Mesothelial cell of epicardium (in vitro differentiated cells): Measurements from ENCODE around the gene PLEKHG5. TPM values are rescaled to one million over a fixed set of nuclear protein-coding genes. Genes with fewer than 3 reads are reported as not detected.
A peak's percentile ranks its signal among the peaks of the same experiment; 100 is the strongest.

Experiments
- DNase-seq, 2 experiments: peaks; one replicate each; pipeline ENCODE4 v3.0.0; 2021; ENCODE audit warnings: low spot score in 2 of 2; ENCODE audit not compliant: unreplicated experiment in 2 of 2
- H3K27ac Mint-ChIP-seq: 2 replicates; pipeline ENCODE4 v1.8.0; 2021; ENCODE audit warnings: mixed read lengths
- H3K27me3 Mint-ChIP-seq: 2 replicates; pipeline ENCODE4 v1.8.0; 2021; ENCODE audit warnings: low read depth, mixed read lengths
- H3K36me3 Mint-ChIP-seq: 2 replicates; pipeline ENCODE4 v1.8.0; 2021; ENCODE audit warnings: mixed read lengths
- H3K4me1 Mint-ChIP-seq: 2 replicates; pipeline ENCODE4 v1.8.0; 2021; ENCODE audit warnings: mixed read lengths
- H3K4me3 Mint-ChIP-seq: 2 replicates; pipeline ENCODE4 v1.8.0; 2021; ENCODE audit warnings: mild to moderate bottlenecking, moderate library complexity, mixed read lengths
- H3K9me3 Mint-ChIP-seq: 2 replicates; pipeline ENCODE4 v1.8.0; 2021; ENCODE audit warnings: mixed read lengths
- total RNA-seq: library from RNA; stranded (reverse); gene quantifications from 3 replicates; pipeline ENCODE4 v1.2.1, GENCODE V29; 2021
- TF ChIP-seq, protein P1 (sequence below): fragments of 200-600 bp; sonication (generic); IDR thresholded peaks from one replicate; pipeline ENCODE4 v1.5.0; 2021; ENCODE audit warnings: antibody characterized with exemption; ENCODE audit not compliant: unreplicated experiment

Gene PLEKHG5
- total RNA-seq, 1 donor from 2014 or later: 51.2 TPM

DNA sequence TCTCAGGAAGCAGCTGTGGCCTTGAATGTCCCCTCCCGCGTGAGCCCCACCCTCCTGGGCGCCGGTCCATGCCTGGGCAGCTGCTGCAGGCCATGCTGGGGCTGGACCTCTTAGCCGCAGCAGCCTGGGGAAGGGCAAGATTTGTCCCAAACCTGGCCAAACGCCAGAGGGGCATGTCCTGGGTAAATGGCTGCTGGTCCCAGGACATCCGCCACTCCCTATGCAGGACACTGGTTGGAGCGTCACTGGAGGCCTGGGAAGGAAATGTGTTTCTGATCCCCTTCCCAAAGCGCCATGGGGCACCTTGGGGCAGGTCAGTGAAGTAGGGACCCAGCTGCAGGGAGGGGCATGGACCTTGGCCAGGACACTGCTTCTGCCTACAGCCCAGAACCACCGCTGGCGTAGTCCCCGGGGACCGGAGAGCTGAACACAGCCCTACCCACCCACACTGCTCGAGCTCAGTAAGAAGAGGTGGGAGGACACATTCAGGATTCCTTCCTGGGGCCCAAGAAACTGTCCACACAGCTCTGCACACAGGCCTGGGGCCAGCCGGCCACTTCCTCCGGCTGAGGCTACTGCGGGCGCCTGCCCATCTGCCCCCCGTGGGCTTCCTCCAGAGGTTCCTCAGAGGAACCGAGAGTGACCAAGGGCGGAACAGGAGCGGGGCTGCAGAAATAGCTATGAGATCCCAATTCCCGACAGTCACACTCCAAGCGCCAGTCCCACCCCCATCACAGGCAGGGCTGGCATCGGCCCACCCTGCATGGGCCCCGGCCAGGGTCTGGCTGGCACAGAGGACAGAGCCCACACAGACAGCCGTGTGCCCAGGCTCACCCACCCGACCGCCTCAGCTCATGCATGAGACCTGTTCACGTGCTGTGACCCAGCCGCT is 10.8 kb upstream of the PLEKHG5 start:
- Mint-ChIP-seq H3K4me1 (peaks cover 19% of the 10 kb centered on the region), H3K27me3 (no peaks in the 10 kb centered on the region), H3K27ac (no peak overlapping the region), H3K4me3 (no peak overlapping the region), H3K9me3 (no peaks in the 10 kb centered on the region), H3K36me3 (no peaks in the 10 kb centered on the region)
- TF ChIP-seq, protein P1, sequence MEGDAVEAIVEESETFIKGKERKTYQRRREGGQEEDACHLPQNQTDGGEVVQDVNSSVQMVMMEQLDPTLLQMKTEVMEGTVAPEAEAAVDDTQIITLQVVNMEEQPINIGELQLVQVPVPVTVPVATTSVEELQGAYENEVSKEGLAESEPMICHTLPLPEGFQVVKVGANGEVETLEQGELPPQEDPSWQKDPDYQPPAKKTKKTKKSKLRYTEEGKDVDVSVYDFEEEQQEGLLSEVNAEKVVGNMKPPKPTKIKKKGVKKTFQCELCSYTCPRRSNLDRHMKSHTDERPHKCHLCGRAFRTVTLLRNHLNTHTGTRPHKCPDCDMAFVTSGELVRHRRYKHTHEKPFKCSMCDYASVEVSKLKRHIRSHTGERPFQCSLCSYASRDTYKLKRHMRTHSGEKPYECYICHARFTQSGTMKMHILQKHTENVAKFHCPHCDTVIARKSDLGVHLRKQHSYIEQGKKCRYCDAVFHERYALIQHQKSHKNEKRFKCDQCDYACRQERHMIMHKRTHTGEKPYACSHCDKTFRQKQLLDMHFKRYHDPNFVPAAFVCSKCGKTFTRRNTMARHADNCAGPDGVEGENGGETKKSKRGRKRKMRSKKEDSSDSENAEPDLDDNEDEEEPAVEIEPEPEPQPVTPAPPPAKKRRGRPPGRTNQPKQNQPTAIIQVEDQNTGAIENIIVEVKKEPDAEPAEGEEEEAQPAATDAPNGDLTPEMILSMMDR: no peak
- no peak for DNase-seq

DNA sequence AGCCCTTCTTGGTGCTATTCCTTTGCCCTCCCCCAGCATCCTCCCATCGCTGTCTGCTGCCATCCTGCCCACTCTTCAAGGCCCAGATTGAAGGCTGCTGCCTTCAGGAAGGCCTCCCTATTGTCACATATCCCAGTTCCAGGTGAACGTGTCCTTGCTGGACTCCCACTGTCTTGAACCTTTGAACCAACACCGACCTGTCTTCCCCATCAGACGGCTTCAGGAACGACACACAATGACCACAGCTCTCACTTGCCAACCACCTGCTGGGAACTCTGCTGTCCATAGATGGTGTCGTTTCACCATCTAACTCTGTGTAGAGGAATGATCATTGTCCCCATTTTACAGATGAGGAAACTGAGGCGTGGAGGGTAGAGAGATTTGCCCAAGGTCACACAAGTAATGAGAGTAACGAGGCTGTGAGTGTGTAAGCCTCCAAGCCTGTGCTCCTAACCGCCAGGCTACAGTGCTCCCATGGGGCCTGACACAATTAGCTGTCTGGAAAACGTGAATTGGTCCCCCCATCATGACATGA is 9.9 kb upstream of the PLEKHG5 start:
- no peaks in the 10 kb centered on the region for H3K27me3 Mint-ChIP-seq
- no peak overlapping the region for H3K4me3 Mint-ChIP-seq

DNA sequence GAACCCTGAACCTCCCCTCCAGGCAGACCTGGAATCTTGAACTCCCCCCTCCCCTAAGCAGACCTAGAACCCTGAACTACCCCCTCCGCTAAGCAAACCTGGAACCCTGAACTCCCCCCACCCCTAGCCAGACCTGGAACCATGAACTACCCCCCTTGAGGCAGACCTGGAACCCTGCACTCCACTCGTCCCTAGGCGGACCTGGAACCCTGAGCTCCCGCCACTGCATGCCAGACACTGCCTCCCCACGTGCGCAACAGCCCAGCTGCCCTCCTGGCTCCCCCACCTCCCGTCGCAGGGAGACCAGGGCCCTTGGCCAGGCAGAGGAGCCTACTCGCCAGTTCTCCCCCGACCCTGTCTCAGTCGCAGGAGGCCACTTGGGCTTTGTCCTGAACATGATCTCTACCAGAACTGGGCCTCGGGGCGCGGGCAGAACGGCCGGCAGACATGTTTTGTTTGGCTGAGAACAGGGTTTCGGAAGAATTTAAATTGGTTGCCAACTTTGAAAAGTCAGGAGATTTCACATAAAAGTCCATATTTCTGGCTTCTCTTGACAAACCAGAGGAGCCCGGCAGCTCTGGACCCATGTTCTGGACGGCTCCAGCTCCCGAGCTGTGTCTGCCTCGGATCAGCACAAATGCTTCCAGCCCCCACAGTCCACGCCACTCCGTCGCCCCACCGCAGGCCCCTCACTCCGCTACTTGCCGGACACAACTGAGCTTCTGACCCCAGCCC is 9.2 kb upstream of the PLEKHG5 start:
- no peak overlapping the region for H3K4me3 Mint-ChIP-seq
- no peaks in the 10 kb centered on the region for H3K9me3 Mint-ChIP-seq
- no peak for DNase-seq
- no peaks in the 10 kb centered on the region for H3K36me3 Mint-ChIP-seq
- H3K4me1 Mint-ChIP-seq: peaks cover 28% of the 10 kb centered on the region
- TF ChIP-seq, protein P1: no peak
- no peaks in the 10 kb centered on the region for H3K27me3 Mint-ChIP-seq
- H3K27ac Mint-ChIP-seq: no peak overlapping the region

More for the DNA sequence above, 9.9 kb upstream of the PLEKHG5 start:
- Mint-ChIP-seq H3K4me1 (peaks cover 22% of the 10 kb centered on the region), H3K9me3 (no peaks in the 10 kb centered on the region), H3K27ac (no peak overlapping the region), H3K36me3 (no peaks in the 10 kb centered on the region)
- no peak for DNase-seq
- TF ChIP-seq, protein P1: no peak

DNA sequence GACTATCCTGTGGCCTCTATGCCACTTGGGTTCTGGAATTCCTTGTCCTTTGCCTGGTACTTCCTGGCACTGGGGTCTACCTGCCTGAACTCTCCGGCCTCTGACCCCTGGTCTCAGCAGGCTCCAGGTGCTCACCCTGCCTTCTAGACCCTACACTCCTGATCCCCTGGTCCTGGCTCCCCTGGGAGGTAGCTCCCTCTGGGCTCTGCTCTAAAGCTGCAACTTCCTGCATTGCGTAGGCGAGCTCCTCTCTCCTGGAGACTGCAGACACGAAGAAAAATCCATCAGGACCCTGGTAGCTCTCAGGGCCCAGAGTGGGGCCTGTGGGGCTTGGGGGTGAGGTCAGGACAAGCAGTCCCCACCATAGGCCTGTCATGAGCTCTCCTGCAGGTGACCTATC is 7.8 kb upstream of the PLEKHG5 start:
- no peak overlapping the region for H3K27ac Mint-ChIP-seq

DNA sequence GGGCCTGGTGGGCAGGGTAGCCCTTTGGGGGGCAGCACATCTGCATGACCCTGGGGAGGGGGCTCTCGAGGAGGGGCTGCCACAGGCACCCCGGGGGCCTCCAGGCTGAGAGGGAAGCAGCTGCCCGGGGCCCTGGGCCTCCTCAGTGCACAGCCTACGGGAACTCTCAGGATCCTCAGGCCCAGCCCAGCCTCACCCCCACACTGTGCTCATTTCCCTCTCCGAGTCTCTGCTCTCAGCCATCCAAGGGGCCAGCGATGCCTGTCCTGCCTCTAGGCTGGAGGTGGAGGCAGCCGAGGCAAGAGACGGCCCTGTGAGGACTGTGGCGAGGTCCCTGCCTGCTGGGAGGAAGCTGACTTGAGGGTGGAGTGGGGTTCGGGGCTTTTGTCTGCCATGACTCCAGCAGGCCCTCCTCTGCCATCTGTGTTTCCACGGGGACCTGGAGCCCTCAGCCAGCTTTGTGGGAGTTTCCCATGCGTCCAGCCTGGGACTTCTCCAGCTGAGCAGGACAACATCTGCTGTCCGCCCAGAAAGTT is 7.2 kb upstream of the PLEKHG5 start:
- TF ChIP-seq, protein P1: no peak
- Mint-ChIP-seq H3K4me3 (peak overlapping the region; percentile 32), H3K27me3 (no peaks in the 10 kb centered on the region), H3K27ac (no peak overlapping the region), H3K36me3 (no peaks in the 10 kb centered on the region), H3K9me3 (no peaks in the 10 kb centered on the region), H3K4me1 (peaks cover 29% of the 10 kb centered on the region)
- no peak for DNase-seq

More for the DNA sequence above, 7.8 kb upstream of the PLEKHG5 start:
- Mint-ChIP-seq H3K9me3 (no peaks in the 10 kb centered on the region), H3K36me3 (no peaks in the 10 kb centered on the region), H3K4me3 (peak overlapping the region; percentile 32), H3K27me3 (no peaks in the 10 kb centered on the region), H3K4me1 (peaks cover 29% of the 10 kb centered on the region)
- TF ChIP-seq, protein P1: no peak
- DNase-seq: no peak
